ENCODE measurements around the gene DDX54.

GRCh38 chr12:113128802-113129663 lies 56.2 kb downstream of the DDX54 start:
- TF ChIP-seq POLR2A (IDR thresholded peaks at IDR 0.05) = no peak
- no peak for TF ChIP-seq CTCF (IDR thresholded peaks at IDR 0.05)

Data from body of pancreas (tissue), 4 donors.